Activated CD4-positive, alpha-beta T cell treated with anti-CD3 and anti-CD28 coated beads, Interleukin-2, amount 50 U/mL, for 4 hours (primary cell): Measurements from ENCODE around the gene ATP9B.
"Not testable (repeated sequence)": the region's sequence is repeated elsewhere in the genome, so short reads cannot be mapped to it uniquely, and the experiment has no call there.

Experiments
- DNase-seq, 2 experiments: peaks; one replicate each; pipeline ENCODE4 v3.0.0-alpha.2; 2020

The ATP9B gene

DNA sequence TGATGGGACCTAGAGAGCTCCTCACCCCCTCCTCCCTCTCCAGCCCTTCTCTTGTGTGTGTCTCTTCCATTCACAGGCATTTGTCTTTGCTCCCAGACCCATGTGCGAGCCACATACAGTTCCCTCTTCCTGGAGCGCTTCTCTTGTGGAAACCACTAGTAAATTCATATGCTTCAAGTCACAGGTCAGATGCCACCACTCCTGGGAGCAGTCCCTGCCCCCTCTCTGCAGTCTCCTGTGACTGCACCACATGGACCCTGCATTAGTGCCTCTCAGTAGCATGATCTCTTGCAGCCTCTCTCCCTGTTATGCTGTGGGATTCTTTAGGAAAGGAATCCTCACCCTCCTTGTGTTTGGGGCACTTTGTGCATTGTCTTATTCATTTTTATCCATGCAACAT is 230.1 kb downstream of the ATP9B start:
- DNase-seq = no peak

DNA sequence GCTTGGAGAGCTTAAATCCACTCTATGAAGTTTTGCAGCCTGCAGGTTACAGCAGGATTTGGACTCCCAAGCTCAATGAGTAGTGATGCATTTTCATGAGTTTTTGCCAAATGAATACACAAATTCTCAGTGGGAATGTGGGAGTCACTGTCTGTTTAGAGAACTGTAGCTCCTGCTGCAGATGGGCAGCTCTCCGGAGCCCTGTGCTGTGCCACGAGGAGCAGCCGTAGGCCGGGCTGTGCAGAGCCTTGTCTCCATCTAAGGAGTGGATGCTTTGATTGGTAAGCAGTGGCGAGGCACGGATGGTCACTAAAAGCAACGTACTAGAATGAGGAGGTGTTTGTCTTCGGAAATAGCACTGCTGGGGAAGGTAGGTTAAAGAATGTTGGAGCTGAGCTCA is 230.5 kb downstream of the ATP9B start:
- no peak for DNase-seq

DNA sequence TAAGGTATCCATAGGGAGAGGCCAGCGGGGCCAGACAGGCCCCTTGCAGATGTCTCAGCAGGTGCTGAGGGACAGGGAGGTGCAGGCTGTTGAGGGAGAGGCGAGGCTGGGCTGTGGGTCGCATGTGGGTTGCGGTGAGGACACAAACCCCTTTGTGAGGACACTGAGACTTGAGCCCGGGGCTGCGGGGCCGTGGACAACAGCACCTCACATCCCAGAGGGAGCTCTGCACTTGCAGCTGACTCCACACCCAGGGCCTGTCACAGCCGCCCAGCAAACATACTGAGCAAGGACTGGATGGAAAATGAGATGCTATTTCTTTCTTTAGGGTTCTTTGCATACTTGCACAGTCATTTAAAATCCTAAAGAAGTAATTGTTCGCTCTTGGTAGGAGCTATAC is 231.2 kb downstream of the ATP9B start:
- no peak for DNase-seq

DNA sequence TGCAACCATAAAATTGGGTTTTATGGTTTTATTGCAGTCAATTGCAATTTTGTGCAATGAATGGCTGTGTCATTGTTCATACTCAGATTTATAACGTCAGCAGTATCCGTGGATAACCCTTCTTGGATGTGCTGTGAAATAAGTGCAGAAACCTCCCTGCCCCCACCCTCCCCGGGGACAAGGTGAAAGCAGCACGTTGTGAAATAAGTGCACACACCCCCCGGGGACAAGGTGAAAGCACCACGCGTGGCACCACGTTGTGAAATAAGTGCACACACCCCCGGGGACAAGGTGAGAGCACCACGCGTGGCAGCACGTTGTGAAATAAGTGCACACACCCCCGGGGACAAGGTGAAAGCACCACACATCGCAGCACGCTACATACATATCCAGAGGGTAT is 232.9 kb downstream of the ATP9B start:
- DNase-seq = no peak

DNA sequence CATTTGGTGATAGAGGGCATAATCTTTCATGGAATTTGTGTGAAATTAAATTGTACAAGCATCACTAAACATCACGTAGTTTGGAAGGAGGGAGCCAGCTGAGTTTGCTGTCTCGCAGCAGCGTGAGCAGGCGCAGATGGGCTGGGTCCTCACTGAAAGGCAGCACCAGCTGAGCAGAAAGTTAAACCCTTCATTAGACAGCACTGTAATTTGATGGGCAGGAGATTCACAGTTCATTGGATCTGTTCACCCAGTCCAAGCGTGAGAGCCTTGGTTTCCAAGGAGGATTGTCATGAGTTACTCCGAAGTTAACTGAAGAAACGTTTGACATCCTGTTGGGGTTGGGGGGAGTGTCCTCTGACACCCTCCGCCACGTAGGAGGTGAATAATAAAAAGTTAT is 236.7 kb downstream of the ATP9B start:
- DNase-seq = no peak

DNA sequence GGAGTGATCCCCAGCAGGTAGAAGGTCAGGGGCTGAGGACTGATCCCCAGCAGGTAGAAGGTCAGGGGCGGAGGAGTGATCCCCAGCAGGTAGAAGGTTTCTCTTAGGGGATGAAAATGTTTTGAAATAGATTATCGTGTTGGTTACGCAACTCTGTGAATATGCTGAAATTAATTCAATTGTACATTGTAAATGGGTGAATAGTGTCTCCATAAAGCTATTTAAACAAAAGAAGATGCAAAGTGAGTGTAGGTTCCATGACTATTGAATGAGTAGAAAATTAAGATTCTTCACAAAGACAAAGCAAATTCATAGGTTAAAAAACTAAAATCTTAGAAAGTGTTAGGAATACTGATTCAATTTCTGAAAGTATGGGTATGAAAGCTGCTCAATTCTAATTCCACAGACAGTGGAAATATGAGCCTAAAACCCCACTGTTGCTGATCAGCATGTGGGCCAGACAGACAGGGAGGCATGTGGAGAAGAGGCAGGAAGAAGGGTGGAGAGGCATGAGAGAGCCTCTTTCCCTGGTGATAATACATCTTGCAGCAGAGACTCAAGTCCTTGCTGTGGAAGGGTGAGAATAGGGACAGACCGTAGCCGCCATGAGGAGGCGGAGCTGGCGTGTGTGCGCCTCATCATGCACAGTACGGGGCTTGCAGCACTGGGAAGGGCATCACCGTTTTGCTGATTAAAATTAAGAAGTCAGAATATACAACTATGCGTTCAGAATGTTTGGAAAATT is 240.6 kb downstream of the ATP9B start:
- DNase-seq = no peak

DNA sequence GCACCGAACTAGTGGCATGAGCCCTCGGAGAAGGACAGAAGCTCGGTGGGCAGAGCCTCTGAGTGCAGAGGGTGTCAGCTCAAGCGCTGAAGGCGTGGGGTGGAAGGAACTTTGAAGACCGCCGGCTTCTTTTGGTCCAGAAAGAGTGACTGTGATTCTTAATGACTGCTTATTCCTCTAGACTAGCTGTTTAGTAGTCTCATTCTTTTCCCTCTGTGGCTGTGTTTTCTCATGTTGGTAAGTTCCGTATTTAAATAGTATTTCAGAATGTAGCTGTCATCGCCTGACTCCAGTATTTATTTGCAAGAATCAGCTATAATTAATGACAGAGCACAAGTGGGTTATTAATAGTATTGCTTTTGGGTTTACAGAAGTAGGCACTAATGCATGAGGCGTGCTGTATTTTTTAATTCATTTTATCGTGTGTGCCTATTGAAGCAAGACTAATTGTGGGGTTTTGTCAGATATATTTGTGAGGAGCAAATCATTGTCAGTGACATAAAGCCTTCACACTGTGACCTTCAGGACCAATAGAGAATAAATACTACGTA is 245.7 kb downstream of the ATP9B start:
- DNase-seq = no peak

DNA sequence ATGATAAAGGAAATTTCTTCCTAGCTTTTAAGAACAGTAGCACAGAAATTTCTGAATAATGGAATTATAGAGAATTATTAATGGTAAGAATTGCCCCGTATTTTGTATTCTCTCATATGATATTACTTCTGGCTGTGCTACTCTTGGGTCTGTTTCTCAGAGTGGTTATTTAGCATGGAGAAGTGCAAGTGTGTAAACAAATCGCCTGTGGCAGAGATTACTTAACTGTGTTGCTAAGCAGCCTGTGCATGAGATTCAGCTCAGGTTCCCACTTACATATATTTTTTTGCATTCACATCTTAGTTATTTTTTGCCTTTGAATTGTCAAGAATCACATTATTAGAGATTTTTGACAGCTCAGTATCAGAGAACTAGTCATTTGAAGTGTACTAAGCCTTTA is 246.4 kb downstream of the ATP9B start:
- DNase-seq = no peak

DNA sequence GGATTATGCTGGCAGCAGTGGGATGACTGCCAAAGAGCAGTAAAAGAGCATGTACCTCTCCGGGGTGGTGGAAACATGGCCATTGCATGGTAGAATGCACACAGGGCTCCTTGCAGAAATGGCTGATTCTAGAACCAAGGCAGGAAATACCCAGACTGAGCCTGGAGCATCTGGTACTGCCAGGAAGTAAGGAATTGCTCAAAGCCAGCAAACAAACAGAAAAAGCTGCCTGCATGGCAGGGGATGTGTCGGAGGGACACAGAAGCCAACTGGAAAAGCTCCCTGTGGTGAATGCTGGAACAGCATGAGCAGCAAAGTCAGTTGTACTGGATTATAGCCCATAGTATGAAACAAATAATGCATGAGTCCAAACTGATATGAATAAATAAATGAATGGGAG is 248.5 kb downstream of the ATP9B start:
- DNase-seq = no peak

DNA sequence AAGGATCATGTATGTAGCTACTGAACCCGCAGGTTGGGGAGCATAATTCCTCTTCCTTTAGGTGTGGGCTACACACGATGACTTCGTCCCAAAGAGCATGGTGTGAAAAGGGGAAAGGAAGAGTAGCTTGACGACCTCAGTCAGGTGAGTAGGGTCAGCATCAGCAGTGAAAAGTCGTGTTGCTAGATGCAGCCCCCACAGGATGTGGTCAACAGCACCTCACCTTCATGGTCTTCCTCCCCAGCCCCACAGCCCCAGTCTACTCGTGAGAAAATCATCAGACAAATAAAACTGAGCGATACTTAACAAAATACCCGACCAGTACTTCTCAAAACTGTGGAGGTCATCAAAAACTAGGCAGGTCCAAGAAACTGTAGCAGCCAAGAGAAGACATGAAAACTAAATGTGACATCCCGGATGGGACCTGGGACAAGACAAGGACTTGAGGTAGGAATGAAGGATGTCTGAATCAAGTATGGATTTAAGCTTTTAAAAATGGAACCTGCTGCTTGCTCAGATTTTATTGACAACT is 249.0 kb downstream of the ATP9B start:
- DNase-seq = no peak

DNA sequence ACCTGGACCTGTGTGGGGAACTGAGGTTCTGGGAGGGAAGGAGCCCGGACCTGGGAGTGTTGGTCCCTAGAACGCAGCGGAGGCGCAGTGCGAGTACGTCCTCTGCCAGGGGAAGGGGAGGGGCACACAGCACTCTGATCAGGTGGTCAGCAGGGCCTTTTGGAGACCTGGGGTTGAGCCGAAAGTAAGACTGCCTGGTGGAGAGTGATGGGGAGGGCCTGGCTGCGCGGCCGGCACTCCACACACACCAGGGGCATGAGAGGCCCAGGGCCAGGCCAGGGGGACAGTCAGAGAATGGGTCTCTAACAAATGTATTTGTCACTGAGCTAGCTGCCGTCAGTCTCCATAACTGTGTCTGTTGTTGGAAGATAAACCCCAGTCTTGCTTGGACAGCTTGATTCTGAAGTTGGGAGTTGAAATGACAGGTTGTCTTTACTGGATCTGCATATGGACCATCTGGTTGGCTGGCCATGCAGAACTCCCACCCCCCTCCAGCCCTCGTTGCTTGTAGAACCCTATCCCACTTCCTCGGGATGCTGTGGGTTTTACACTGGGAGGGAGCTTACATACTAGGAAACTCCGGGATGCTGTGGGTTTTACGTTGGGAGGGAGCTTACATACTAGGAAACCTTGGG is 251.1 kb downstream of the ATP9B start:
- no peak for DNase-seq

DNA sequence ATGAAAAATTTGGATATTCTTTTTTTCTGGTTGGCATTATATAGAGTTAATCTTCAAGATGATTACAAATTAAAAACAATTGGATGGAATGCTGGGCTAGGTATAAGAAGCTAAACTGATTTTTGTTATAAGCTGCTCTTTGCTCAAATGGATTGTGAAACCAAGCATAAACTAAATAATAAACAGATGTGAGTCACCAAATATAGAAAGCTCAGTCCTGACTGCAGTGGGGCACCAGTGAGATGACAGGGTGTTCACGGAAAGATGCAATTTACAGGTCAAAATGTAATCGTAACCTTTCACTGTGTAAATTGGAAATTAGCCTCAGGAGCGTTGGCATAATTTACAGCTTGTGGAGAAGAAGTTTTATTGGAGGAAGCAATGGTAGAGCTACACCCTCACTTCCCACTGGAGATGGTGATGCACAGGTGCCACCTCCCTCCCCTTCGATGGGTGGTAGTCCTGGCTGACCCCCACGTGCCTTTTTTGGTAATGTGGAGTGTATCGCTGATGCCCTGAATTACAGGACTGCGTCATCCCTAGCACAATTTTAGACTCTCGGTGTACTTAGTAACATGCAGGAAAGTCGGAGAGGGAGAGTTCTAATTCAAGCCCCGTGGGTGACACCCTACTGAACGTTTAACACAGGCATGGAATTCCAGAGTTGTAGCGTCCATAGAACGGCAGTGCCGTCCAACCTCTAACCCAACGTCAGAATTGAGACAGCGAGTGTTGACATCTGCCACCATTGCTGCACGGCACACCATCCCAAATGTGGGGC is 252.6 kb downstream of the ATP9B start:
- no peak for DNase-seq

DNA sequence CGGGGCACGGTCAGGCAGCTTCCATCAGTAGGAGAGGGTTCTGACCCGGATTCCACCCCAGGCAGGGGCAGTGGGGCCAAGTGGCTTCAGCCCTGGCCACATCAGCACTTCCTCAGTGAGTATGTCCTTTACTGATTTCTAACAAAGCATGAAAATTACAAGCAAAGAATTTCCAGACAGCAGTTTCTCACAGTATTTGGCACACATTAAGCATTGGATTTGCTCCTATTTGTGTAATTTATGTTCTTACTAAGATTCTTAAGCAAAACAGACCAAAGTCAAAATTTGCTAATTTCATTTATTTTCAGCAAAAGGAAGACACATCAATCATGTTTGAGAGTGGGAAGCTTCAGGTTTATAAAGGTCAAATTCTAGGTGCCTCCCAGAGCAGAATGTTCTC is 253.2 kb downstream of the ATP9B start:
- no peak for DNase-seq

DNA sequence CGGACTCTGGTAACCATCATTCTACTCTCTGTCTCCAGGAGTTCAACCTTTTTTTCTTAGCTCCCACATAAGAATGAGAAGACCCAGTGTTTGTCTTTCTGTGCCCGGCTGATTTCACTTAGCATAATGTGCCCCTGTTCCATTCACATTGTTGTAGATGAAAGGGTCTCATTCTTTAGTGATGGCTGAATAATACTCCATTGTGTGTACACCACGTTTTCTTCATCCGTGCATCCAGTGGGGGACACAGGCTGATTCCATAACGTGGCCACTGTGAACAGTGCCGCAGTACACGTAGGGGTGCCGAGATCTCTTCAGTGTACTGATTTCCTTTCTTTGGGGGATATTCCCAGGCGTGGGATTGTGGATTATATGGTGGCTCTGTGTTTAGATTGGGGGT is 254.3 kb downstream of the ATP9B start:
- DNase-seq = no peak

DNA sequence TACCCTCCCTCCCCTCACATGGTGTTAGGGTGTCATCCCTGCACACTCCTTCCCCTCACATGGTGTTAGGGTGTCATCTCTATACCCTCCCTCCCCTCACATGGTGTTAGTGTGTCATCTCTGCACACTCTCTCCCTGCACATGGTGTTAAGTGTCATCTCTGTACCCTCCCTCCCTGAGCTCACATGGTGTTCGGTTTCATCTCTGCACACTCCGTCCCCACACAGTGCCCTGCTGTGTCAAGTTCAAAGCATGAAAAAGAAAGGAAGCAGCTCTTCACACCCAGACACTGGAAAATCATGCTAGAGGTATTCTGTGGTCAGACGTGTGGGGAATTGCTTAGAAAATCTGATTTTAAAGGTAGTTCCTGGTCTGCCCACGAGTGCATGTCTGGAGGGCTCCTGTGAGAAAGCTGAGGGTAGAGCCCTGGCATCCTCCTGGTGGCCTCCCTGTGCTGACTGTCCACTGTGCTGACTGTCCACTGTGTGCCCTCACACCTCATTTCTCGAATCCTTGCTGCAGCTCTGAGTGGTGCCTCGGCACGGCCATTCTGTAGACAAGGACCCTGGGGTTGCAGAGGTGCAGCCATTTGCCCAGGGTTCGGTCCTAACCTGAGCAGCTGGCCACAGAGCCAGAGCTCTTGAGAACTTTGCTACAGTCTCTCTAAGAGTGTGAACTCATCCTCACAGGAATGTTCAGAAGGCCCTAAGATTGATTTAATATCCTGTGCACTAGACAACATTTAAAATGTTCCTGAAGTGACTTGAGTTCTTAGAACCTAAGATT is 257.4 kb downstream of the ATP9B start:
- DNase-seq = no peak

DNA sequence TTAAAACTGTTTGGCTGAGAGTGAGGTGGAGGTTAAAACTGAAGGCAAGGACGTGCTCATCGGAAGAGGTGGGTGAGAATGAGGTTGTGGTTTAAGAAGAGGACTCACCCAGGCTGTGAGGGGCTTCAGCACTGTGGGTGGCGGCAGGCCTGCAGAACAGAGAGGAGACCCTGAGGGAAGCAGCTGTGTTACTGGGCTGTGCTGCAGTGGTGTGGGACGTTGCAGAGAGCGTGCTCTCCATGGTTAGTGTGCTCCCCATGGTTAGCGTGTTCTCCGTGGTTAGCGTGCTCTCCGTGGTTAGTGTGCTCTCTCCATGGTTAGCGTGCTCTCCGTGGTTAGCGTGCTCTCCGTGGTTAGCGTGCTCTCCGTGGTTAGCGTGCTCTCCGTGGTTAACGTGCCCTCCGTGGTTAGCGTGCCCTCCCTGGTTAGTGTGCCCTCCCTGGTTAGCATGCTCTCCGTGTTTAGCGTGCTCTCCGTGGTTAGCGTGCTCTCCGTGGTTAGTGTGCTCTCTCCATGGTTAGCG is 258.1 kb downstream of the ATP9B start:
- DNase-seq = no peak

DNA sequence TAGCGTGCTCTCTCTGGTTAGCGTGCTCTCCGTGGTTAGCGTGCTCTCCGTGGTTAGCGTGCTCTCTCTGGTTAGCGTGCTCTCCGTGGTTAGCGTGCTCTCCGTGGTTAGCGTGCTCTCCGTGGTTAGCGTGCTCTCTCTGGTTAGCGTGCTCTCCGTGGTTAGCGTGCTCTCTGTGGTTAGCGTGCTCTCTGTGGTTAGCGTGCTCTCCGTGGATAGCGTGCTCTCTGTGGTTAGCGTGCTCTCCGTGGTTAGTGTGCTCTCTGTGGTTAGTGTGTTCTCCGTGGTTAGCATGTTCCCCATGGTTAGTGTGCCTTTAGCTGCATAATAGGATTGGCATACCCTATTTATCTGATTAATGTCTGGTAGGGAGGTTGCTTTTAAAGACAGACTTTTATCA is 258.7 kb downstream of the ATP9B start:
- not testable (repeated sequence) for DNase-seq

DNA sequence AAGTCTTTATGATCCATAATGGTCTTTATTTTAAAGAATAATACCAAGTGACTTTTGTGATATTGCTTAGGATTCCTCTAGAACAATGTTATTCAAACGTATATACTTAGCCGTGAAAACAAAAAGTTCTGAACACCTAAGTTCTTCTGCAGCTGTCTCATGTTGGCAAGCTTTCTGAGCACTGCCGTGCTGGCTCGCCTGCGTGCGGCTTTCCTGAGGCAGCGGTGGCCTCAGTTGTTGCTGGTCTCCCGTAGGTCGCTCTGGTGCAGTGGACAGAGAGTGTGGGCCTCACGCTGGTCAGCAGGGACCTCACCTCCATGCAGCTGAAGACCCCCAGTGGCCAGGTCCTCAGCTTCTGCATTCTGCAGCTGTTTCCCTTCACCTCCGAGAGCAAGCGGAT is 259.7 kb downstream of the ATP9B start:
- no peak for DNase-seq

DNA sequence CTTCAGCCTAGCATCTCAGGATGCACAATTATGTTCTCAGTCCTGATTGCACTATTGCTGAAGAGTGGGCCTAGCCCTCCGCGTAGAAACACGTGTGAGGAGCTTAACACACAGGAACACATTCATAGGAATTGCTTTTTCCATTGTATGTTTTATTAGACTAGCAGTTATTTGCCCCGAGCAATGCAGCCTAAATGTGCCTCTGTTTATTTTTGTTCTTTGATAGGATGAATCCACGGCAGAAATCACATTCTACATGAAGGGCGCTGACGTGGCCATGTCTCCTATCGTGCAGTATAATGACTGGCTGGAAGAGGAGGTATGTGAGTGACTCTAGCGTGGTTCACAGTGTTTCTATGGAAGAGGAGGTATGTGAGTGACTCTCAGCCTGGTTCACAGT is 260.6 kb downstream of the ATP9B start:
- DNase-seq = no peak

DNA sequence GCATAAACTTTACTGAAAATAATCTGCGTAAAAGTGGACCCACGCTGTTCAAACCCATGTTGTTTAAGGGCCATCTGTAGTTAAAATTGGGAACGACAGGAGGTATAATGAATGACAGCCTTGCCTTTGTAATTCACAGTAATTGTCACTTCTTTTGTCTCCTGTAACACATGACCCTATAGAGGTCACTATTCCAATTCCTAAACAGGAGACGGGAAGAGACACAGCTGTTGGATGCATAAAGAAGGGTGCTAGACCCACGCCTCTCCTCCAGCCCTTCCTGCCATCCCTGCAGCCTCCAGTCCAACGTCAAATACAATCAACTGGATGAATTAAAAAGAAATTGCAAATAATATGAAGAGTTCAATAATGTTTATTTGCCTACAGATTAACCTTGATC is 263.5 kb downstream of the ATP9B start:
- DNase-seq = no peak

DNA sequence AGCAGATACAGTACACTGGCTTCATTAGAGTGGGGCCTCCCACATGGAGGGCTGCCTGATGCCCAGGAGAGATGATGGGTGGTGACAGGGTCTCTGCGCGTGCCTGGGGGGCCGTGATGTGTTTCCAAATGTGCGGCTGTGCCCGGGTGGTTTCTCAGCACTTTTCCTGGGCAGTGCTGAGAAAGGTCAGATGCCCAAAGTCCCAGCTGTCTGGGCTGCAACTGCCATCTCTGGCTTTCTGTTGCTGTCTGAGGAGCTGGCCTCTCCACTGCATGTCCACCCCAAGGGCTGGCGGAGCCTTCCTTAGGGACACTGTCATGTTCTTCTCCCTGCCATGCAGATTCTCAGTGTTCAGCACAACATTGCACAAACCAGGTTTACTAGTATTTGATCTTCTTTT is 263.9 kb downstream of the ATP9B start:
- DNase-seq = no peak

DNA sequence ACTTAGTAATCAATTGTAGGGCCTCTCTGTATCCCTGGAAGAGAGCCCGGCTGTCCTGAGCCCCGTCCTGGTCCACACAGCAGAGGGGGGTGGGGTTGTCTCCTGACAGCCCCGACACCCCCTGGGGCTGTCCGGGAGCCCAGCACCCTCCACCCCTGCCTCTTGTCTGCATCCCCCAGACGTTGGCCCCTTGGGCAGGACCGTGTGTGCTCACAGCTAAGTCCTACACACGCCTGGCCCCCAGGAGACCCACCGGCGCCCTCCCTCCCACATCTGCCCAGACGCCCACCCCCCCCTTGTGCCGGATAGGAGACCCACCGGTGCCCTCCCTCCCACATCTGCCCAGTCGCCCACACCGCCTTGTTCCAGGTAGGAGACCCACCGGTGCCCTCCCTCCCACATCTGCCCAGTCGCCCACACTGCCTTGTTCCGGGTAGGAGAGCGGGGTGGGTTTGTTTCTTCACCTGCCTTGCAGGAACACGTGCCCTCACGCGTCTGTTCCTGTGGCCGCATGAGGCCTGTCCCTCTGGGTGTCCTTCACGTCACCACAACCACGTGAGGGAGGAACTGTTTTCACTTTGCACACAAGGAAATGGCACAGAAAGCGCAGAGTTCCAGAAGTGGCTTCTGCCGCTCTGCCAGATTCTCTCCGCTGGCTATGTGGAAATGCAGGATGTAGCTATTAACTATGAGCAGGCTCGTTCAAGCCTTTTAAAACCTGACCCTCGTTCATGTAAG is 265.5 kb downstream of the ATP9B start:
- DNase-seq = no peak
